CD4-positive, CD25-positive, alpha-beta regulatory T cell (primary cell): Measurements from ENCODE around the gene CD109. TPM values are rescaled to one million over a fixed set of nuclear protein-coding genes. Genes with fewer than 3 reads are reported as not detected.

Source experiments
- ATAC-seq, 2 donors: fragments of 150-1000 bp; cut with Tn5 transposase; one replicate each; pipeline ENCODE4 v1.10.0; 2021; ENCODE audit warnings: low read depth in 2 of 2, moderate number of reproducible peaks in 2 of 2, moderate library complexity in 1 of 2
- DNase-seq, 3 donors: peaks; one replicate each; pipeline versions ENCODE4 v3.0.0 to v3.0.0-alpha.2; 2012 to 2022; ENCODE audit warnings: mixed read lengths in 1 of 3
- H3K27ac ChIP-seq: one replicate; pipeline ENCODE4 v1.7.0; 2013; ENCODE audit warnings: mild to moderate bottlenecking, low read length; ENCODE audit not compliant: insufficient read depth, poor library complexity, severe bottlenecking
- H3K27me3 ChIP-seq: one replicate; pipeline ENCODE4 v1.7.0; 2013; ENCODE audit warnings: low read length; ENCODE audit not compliant: control insufficient read depth, insufficient read depth
- H3K36me3 ChIP-seq: one replicate; pipeline ENCODE4 v1.7.0; 2013; ENCODE audit warnings: mild to moderate bottlenecking, low read length, moderate library complexity; ENCODE audit not compliant: control insufficient read depth, insufficient read depth
- H3K4me1 ChIP-seq: 2 replicates; pipeline ENCODE4 v1.7.0; 2013; ENCODE audit warnings: mild to moderate bottlenecking, low read length; ENCODE audit not compliant: insufficient read depth, control insufficient read depth, poor library complexity, severe bottlenecking
- H3K4me3 ChIP-seq: one replicate; pipeline ENCODE4 v1.7.0; 2013; ENCODE audit warnings: low read depth, mild to moderate bottlenecking, low read length, moderate library complexity
- H3K9me3 ChIP-seq, 2 experiments: 1 replicate in 1 of 2; 2 replicates in 1 of 2; pipeline ENCODE4 v1.7.0; 2013; ENCODE audit warnings: low read length in 2 of 2, mild to moderate bottlenecking in 1 of 2, moderate library complexity in 1 of 2; ENCODE audit not compliant: control insufficient read depth in 2 of 2
- H3K27ac Mint-ChIP-seq, 3 donors: one replicate each; pipeline ENCODE4 v1.8.0; 2020 to 2022; ENCODE audit warnings: mild to moderate bottlenecking in 3 of 3, mixed read lengths in 3 of 3, moderate library complexity in 2 of 3
- H3K27me3 Mint-ChIP-seq: one replicate; pipeline ENCODE4 v1.8.0; 2022; ENCODE audit warnings: mild to moderate bottlenecking, mixed read lengths
- H3K36me3 Mint-ChIP-seq: one replicate; pipeline ENCODE4 v1.8.0; 2020; ENCODE audit warnings: mixed read lengths
- H3K4me1 Mint-ChIP-seq, 4 donors: one replicate each; pipeline ENCODE4 v1.8.0; 2020 to 2022; ENCODE audit warnings: mixed read lengths in 4 of 4, mild to moderate bottlenecking in 1 of 4
- H3K4me3 Mint-ChIP-seq, 4 donors: one replicate each; pipeline ENCODE4 v1.8.0; 2020 to 2022; ENCODE audit warnings: mild to moderate bottlenecking in 4 of 4, mixed read lengths in 4 of 4, moderate library complexity in 3 of 4
- H3K9me3 Mint-ChIP-seq, 7 donors: one replicate each; pipeline ENCODE4 v1.8.0; 2020 to 2022; ENCODE audit warnings: mixed read lengths in 7 of 7, mild to moderate bottlenecking in 3 of 7, moderate library complexity in 2 of 7
- polyA plus RNA-seq, 4 donors: library from polyadenylated mRNA; unstranded; fragments of 300-500 nt; fragmentation: Illumina TruSeq; gene quantifications; one replicate each; pipeline ENCODE4 v1.2.3, GENCODE V29; 2021
- total RNA-seq: library from RNA; stranded (reverse); gene quantifications from one replicate; pipeline ENCODE4 v1.2.3, GENCODE V29; 2022

The CD109 gene
- total and polyA plus RNA-seq, 5 donors from 2014 or later, result 0.02 to 1.3 (median 0.08) TPM

DNA sequence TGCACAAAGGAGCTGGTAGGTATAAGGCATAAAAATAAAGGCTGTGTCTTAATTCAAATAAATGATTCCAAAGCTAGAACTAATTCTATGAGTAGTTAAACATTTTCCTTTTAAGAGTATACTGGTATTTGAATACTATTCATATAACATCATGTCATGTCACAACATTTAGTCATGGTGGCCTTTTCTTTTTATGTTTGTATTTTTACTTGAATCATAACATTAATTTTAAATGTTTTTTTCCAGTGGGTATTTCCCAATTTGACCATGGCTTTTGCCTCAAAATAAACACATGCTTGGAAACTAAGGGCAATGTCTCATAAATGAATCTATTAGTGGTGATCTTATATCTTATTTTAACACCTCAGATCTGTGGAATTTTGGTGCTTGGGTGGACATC, 177.1 kb downstream of the CD109 start:
- no peak for ATAC-seq
- no peak for DNase-seq
- Mint-ChIP-seq H3K4me3 (no peak overlapping the region), H3K36me3 (no peaks in the 10 kb centered on the region), H3K27ac (no peak overlapping the region), H3K27me3 (peaks cover 13% of the 10 kb centered on the region), H3K9me3 (peaks cover 0 to 3% (median 0%) of the 10 kb centered on the region in 7 donors), H3K4me1 (peaks cover 0 to 7% (median 0%) of the 10 kb centered on the region in 4 donors)
- Histone ChIP-seq H3K27ac (no peak overlapping the region), H3K27me3 (no peaks in the 10 kb centered on the region), H3K36me3 (no peaks in the 10 kb centered on the region), H3K4me1 (no peaks in the 10 kb centered on the region), H3K9me3 (no peaks in the 10 kb centered on the region), H3K4me3 (no peak overlapping the region)

Other genes with a start within 250 kb of the CD109 start
- 24.2 TPM for gene CGAS, start 243.9 kb upstream of the CD109 start, total RNA-seq
- 10 to 100 TPM in 3 of 4 donors, 1 to 10 TPM in 1; 9.0 to 18.3 (median 12.0) TPM for gene CGAS, start 243.9 kb upstream of the CD109 start, polyA plus RNA-seq
- 69.9 TPM for gene MTO1, start 234.5 kb upstream of the CD109 start, total RNA-seq
- 10 to 100 TPM; 34.9 to 46.1 (median 41.6) TPM for gene MTO1, start 234.5 kb upstream of the CD109 start, polyA plus RNA-seq
- gene EEF1A1, start 175.2 kb upstream of the CD109 start, total RNA-seq, result 10,044 TPM
- over 10,000 TPM in 2 of 4 donors, 1,000 to 10,000 TPM in 2; 6,574 to 12,846 (median 10,671) TPM for gene EEF1A1, start 175.2 kb upstream of the CD109 start, polyA plus RNA-seq
- gene SLC17A5, start 42.2 kb upstream of the CD109 start, total RNA-seq, result 7.4 TPM
- gene SLC17A5, start 42.2 kb upstream of the CD109 start, polyA plus RNA-seq, result 1 to 10 TPM; 6.0 to 9.2 (median 7.5) TPM